ENCODE results near the gene SFMBT2. TPM values are rescaled to one million over a fixed set of nuclear protein-coding genes. Genes with fewer than 3 reads are reported as not detected.

SFMBT2 gene
- total RNA-seq, 1 experiment from 2014 or later, result not detected

- ChIA-PET POLR2A (no interaction called here), CTCF (no interaction called here)
- no peak for TF ChIP-seq CTCF (IDR thresholded peaks at IDR 0.05; ENCODE audit: insufficient read depth in 1 of 2, low read depth in 1 of 2, low read length in 1 of 2, severe bottlenecking in 1 of 2, unreplicated experiment in 1 of 2)
- H3K4me3 ChIP-seq (ENCODE audit: low read depth, low read length), result no peak overlapping the region
- intact Hi-C loops (cut with micrococcal nuclease; ENCODE audit: unreplicated experiment), result no loop called here
- no TSS peak for BruUV-seq (replicated peaks)
- Mint-ChIP-seq H3K4me3 (ENCODE audit: unreplicated experiment) (no peak overlapping the region), H3K36me3 (ENCODE audit: insufficient read depth, unreplicated experiment) (no peaks in the 10 kb centered on the region), H3K9me3 (ENCODE audit: unreplicated experiment) (peaks cover 7% of the 10 kb centered on the region), H3K27ac (ENCODE audit: unreplicated experiment) (no peak overlapping the region), H3K27me3 (ENCODE audit: insufficient read depth, unreplicated experiment) (peaks cover 27% of the 10 kb centered on the region), H3K4me1 (ENCODE audit: low read depth, unreplicated experiment) (no peaks in the 10 kb centered on the region)
- H3K27me3 ChIP-seq (replicated peaks; ENCODE audit: control insufficient read depth, insufficient read depth, low read length), result no peaks in the 10 kb centered on the region; the same call in 1 of the 2 replicates
- H3K36me3 ChIP-seq (ENCODE audit: control insufficient read depth, insufficient read depth, low read length), result no peaks in the 10 kb centered on the region
- H3K9me3 ChIP-seq, result 0 out of 2 replicates have a peak, but pooled peaks cover 6% of the 10 kb centered on the region
- no peak for DNase-seq
- H3K4me1 ChIP-seq, result no peaks in the 10 kb centered on the region
Observed at GRCh38 chr10:7274293-7274692, 136.5 kb downstream of the SFMBT2 start.

- no peak for TF ChIP-seq CTCF (IDR thresholded peaks at IDR 0.05; ENCODE audit: insufficient read depth in 1 of 2, low read depth in 1 of 2, low read length in 1 of 2, severe bottlenecking in 1 of 2, unreplicated experiment in 1 of 2)
- Mint-ChIP-seq H3K27ac (ENCODE audit: unreplicated experiment) (no peak overlapping the region), H3K4me3 (ENCODE audit: unreplicated experiment) (no peak overlapping the region), H3K36me3 (ENCODE audit: insufficient read depth, unreplicated experiment) (no peaks in the 10 kb centered on the region), H3K4me1 (ENCODE audit: low read depth, unreplicated experiment) (no peaks in the 10 kb centered on the region), H3K9me3 (ENCODE audit: unreplicated experiment) (peaks cover 7% of the 10 kb centered on the region), H3K27me3 (ENCODE audit: insufficient read depth, unreplicated experiment) (peaks cover 21% of the 10 kb centered on the region)
- Histone ChIP-seq H3K27me3 (replicated peaks; ENCODE audit: control insufficient read depth, insufficient read depth, low read length) (no peaks in the 10 kb centered on the region; the same call in 1 of the 2 replicates), H3K4me3 (ENCODE audit: low read depth, low read length) (no peak overlapping the region), H3K9me3 (0 out of 2 replicates have a peak, but pooled peaks cover 6% of the 10 kb centered on the region), H3K4me1 (no peaks in the 10 kb centered on the region), H3K36me3 (ENCODE audit: control insufficient read depth, insufficient read depth, low read length) (no peaks in the 10 kb centered on the region)
- CTCF ChIA-PET, result no interaction called here
- BruUV-seq (replicated peaks), result no TSS peak
- POLR2A ChIA-PET, result no interaction called here
- no peak for DNase-seq
- intact Hi-C loops (cut with micrococcal nuclease; ENCODE audit: unreplicated experiment), result no loop called here
Observed at GRCh38 chr10:7272008-7272407, 138.8 kb downstream of the SFMBT2 start.

- Histone ChIP-seq H3K4me1 (no peaks in the 10 kb centered on the region), H3K36me3 (ENCODE audit: control insufficient read depth, insufficient read depth, low read length) (no peaks in the 10 kb centered on the region), H3K27me3 (replicated peaks; ENCODE audit: control insufficient read depth, insufficient read depth, low read length) (no peaks in the 10 kb centered on the region), H3K4me3 (ENCODE audit: low read depth, low read length) (no peak overlapping the region), H3K9me3 (0 out of 2 replicates have a peak, but pooled peaks cover 6% of the 10 kb centered on the region)
- peaks cover 20% of the 10 kb centered on the region for H3K27me3 Mint-ChIP-seq (ENCODE audit: insufficient read depth, unreplicated experiment)
- intact Hi-C loops (cut with micrococcal nuclease; ENCODE audit: unreplicated experiment), result no loop called here
- ChIA-PET POLR2A (no interaction called here), CTCF (no interaction called here)
- no peak overlapping the region for H3K4me3 Mint-ChIP-seq (ENCODE audit: unreplicated experiment)
- no peak overlapping the region for H3K27ac Mint-ChIP-seq (ENCODE audit: unreplicated experiment)
- DNase-seq, result no peak
- no peak for TF ChIP-seq CTCF (IDR thresholded peaks at IDR 0.05; ENCODE audit: insufficient read depth in 1 of 2, low read depth in 1 of 2, low read length in 1 of 2, severe bottlenecking in 1 of 2, unreplicated experiment in 1 of 2)
- BruUV-seq (replicated peaks), result no TSS peak
- peaks cover 7% of the 10 kb centered on the region for H3K9me3 Mint-ChIP-seq (ENCODE audit: unreplicated experiment)
- H3K4me1 Mint-ChIP-seq (ENCODE audit: low read depth, unreplicated experiment), result no peaks in the 10 kb centered on the region
- no peaks in the 10 kb centered on the region for H3K36me3 Mint-ChIP-seq (ENCODE audit: insufficient read depth, unreplicated experiment)
Observed at GRCh38 chr10:7269988-7270387, 140.8 kb downstream of the SFMBT2 start.

Measured in Caco-2 (cell line).